HepG2 (cell line): ENCODE measurements around the gene URAD. TPM values are rescaled to one million over a fixed set of nuclear protein-coding genes. Genes with fewer than 3 reads are reported as not detected.

Experiments
- ASH2L ChIP-seq: fragments of 300-600, 200-600 bp; sonication (generic); IDR thresholded peaks from 2 replicates; pipeline ENCODE4 v1.7.0; 2017; ENCODE audit warnings: low read depth, mild to moderate bottlenecking, moderate library complexity, mixed read lengths, low read length; ENCODE audit not compliant: insufficient read length
- ATF6 ChIP-seq: sonication (generic); formaldehyde crosslinking; conservative IDR thresholded peaks from 2 replicates; pipeline ENCODE4 v1.4.0; 2020; ENCODE audit warnings: missing genetic modification reagents
- DBP ChIP-seq: sonication (generic); formaldehyde crosslinking; IDR thresholded peaks from 2 replicates; pipeline ENCODE4 v1.4.0; 2020; ENCODE audit warnings: missing genetic modification reagents; ENCODE audit errors: not compliant biosample characterization
- GPBP1L1 ChIP-seq: sonication (generic); formaldehyde crosslinking; IDR thresholded peaks from 2 replicates; pipeline ENCODE4 v1.5.0; 2020; ENCODE audit warnings: mild to moderate bottlenecking, missing genetic modification reagents
- GRHL1 ChIP-seq: sonication (generic); formaldehyde crosslinking; conservative IDR thresholded peaks from 2 replicates; pipeline ENCODE4 v1.8.0; 2022; ENCODE audit warnings: missing genetic modification reagents
- HMG20A ChIP-seq: IDR thresholded peaks from 2 replicates; pipeline ENCODE4 v1.6.1; 2016; ENCODE audit warnings: borderline replicate concordance
- HNF4G ChIP-seq, 2 experiments: sonication (generic) in 1 of 2; formaldehyde crosslinking in 1 of 2; IDR thresholded peaks; 2 replicates each; pipeline versions ENCODE4 v1.4.0 to v1.6.1; 2011 to 2020; ENCODE audit warnings: borderline replicate concordance in 2 of 2, low read depth in 2 of 2, mild to moderate bottlenecking in 2 of 2, low read length in 1 of 2, missing genetic modification reagents in 1 of 2, moderate library complexity in 1 of 2
- MATR3 ChIP-seq: sonication (generic); formaldehyde crosslinking; IDR thresholded peaks from 2 replicates; pipeline ENCODE4 v1.4.0; 2020; ENCODE audit warnings: missing genetic modification reagents
- MBNL3 ChIP-seq: fragments of 250-450 bp; sonication (Bioruptor Pico); conservative IDR thresholded peaks from 2 replicates; pipeline ENCODE4 v1.8.0; 2022; ENCODE audit warnings: mild to moderate bottlenecking, inconsistent platforms
- MED13 ChIP-seq: sonication (generic); formaldehyde crosslinking; IDR thresholded peaks from 2 replicates; pipeline ENCODE4 v1.5.0; 2020; ENCODE audit warnings: missing genetic modification reagents
- ONECUT2 ChIP-seq: sonication (generic); formaldehyde crosslinking; IDR thresholded peaks from 2 replicates; pipeline ENCODE4 v1.4.0; 2020; ENCODE audit warnings: missing genetic modification reagents
- SALL1 ChIP-seq: sonication (generic); formaldehyde crosslinking; IDR thresholded peaks from 2 replicates; pipeline ENCODE4 v1.8.0; 2022; ENCODE audit warnings: mild to moderate bottlenecking, missing genetic modification reagents
- SCMH1 ChIP-seq: sonication (generic); formaldehyde crosslinking; IDR thresholded peaks from 2 replicates; pipeline ENCODE4 v1.9.0; 2021; ENCODE audit warnings: missing genetic modification reagents, mild to moderate bottlenecking, borderline replicate concordance
- TBX3 ChIP-seq: fragments of 450-650 bp; IDR thresholded peaks from 2 replicates; pipeline ENCODE4 v1.6.1; 2017; ENCODE audit warnings: antibody characterized with exemption, mild to moderate bottlenecking, inconsistent platforms, borderline replicate concordance
- TFDP2 ChIP-seq: sonication (generic); formaldehyde crosslinking; IDR thresholded peaks from 2 replicates; pipeline ENCODE4 v1.4.0; 2020; ENCODE audit warnings: missing genetic modification reagents
- ZNF34 ChIP-seq: sonication (generic); formaldehyde crosslinking; IDR thresholded peaks from 2 replicates; pipeline ENCODE4 v1.4.0; 2020; ENCODE audit warnings: mild to moderate bottlenecking, missing genetic modification reagents, borderline replicate concordance
- ZNF501 ChIP-seq: sonication (generic); formaldehyde crosslinking; IDR thresholded peaks from 2 replicates; pipeline ENCODE4 v1.5.1; 2020; ENCODE audit warnings: mild to moderate bottlenecking, moderate library complexity, missing genetic modification reagents
- ZNF710 ChIP-seq: sonication (generic); formaldehyde crosslinking; IDR thresholded peaks from 2 replicates; pipeline ENCODE4 v1.5.0; 2020; ENCODE audit warnings: mild to moderate bottlenecking, missing genetic modification reagents, borderline replicate concordance
- polyA plus RNA-seq, 8 experiments: library from polyadenylated mRNA; depleted of rRNA in 3 of 8; stranded (reverse) in 7 of 8; unstranded in 1 of 8; fragments of >200 nt; fragmentation: Illumina TruSeq in 4 of 8; extraction: Trizol in 4 of 8; gene quantifications; 2 replicates each; pipeline versions ENCODE4 v1.2.1 to v1.2.3, GENCODE V29; 2011 to 2016; ENCODE audit warnings: low read depth in 4 of 8, missing spikeins in 1 of 8, mixed read lengths in 1 of 8; ENCODE audit not compliant: insufficient read depth in 1 of 8
- total RNA-seq, 5 experiments: library from RNA; depleted of rRNA; stranded (reverse); fragments of >200 nt; fragmentation: Illumina TruSeq; extraction: Trizol; gene quantifications; 2 replicates each; pipeline ENCODE4 v1.2.3, GENCODE V29; 2016; ENCODE audit warnings: low read depth in 1 of 5

Gene URAD
- total and polyA plus RNA-seq, 2 of the 13 experiments (the other 11 are each of a cell fraction or from before 2014, with no cell fraction given), result not detected

- peak; percentile 8 for TF ChIP-seq ASH2L
- no peak for TF ChIP-seq MBNL3 (CRISPR knock-in tag)
- TF ChIP-seq ONECUT2, result no peak
- no peak for TF ChIP-seq MED13 (CRISPR knock-in tag)
- 0 out of 2 replicates have a peak, but pooled peaks have one; percentile 11 for TF ChIP-seq ZNF710 (CRISPR knock-in tag)
- TF ChIP-seq ATF6 (CRISPR knock-in tag), result no peak
- TF ChIP-seq GRHL1, result no peak
- peak; percentile 27; the same call in 1 of the 2 replicates for TF ChIP-seq SALL1 (CRISPR knock-in tag)
- no peak for TF ChIP-seq ZNF34 (CRISPR knock-in tag)
- TF ChIP-seq MATR3 (CRISPR knock-in tag), result no peak
- TF ChIP-seq TBX3, result no peak
- TF ChIP-seq ZNF501 (CRISPR knock-in tag), result no peak
- TF ChIP-seq SCMH1, result no peak
- TF ChIP-seq TFDP2 (CRISPR knock-in tag), result no peak
- no peak for TF ChIP-seq DBP (CRISPR knock-in tag)
- TF ChIP-seq GPBP1L1 (CRISPR knock-in tag), result no peak
- TF ChIP-seq HNF4G (IDR thresholded peaks at IDR 0.05; ENCODE audit: borderline replicate concordance, low read depth, low read length), result peak; percentile 28; the same call in 1 of the 2 replicates
- TF ChIP-seq HNF4G (CRISPR knock-in tag; IDR thresholded peaks at IDR 0.05; ENCODE audit: borderline replicate concordance, low read depth), result no peak
- no peak for TF ChIP-seq HMG20A
These were observed 35.4 kb downstream of the URAD start (continued) for GRCh38 chr13:27952876-27953675.
